SK-N-SH (cell line): ENCODE results near the gene ADGRG2. TPM values are rescaled to one million over a fixed set of nuclear protein-coding genes. Genes with fewer than 3 reads are reported as not detected.

ENCODE experiments used
- CTCF ChIA-PET: fragments of 300-600, 350-600 bp; formaldehyde crosslinking; extraction: SDS; loops from one replicate; lab custom pipeline; 2021; lab: Yijun Ruan, JAX
- POLR2A ChIA-PET: fragments of 350-600 bp; sonication (Branson Sonifier 250); formaldehyde crosslinking; extraction: SDS; loops from one replicate; lab custom pipeline; 2020; ENCODE audit warnings: antibody characterized with exemption, inconsistent platforms; lab: Yijun Ruan, JAX
- DNase-seq: peaks from one replicate; pipeline ENCODE4 v3.0.0; 2012
- H2AFZ ChIP-seq: fragments of 200-600 bp; sonication (generic); 2 replicates; pipeline ENCODE4 v1.8.1; 2016; ENCODE audit warnings: antibody characterized with exemption, mild to moderate bottlenecking, low read depth
- H3F3A ChIP-seq: fragments of 200-600 bp; sonication (generic); replicated peaks from 2 replicates; pipeline ENCODE3; 2016; ENCODE audit warnings: antibody characterized with exemption, mild to moderate bottlenecking; ENCODE audit not compliant: insufficient read depth
- H3K27ac ChIP-seq, 2 experiments: fragments of 200-500 bp in 1 of 2; fragments of 200-600 bp in 1 of 2; sonication (Bioruptor generic) in 1 of 2; sonication (generic), shearing (Covaris generic) in 1 of 2; 2 replicates each; pipeline versions ENCODE4 v1.5.1 to v1.6.1; 2014 to 2016; ENCODE audit warnings: low read depth in 2 of 2, inconsistent platforms in 1 of 2, low read length in 1 of 2, mild to moderate bottlenecking in 1 of 2, mixed read lengths in 1 of 2
- H3K27me3 ChIP-seq: fragments of 200-600 bp; sonication (generic), shearing (Covaris generic); 2 replicates; pipeline ENCODE4 v1.6.1; 2016; ENCODE audit warnings: mixed run types; ENCODE audit not compliant: insufficient read depth
- H3K36me3 ChIP-seq, 2 experiments: fragments of 200-500 bp in 1 of 2; fragments of 200-600 bp in 1 of 2; sonication (Bioruptor generic) in 1 of 2; sonication (generic) in 1 of 2; replicated peaks in 1 of 2; 2 replicates each; pipeline versions ENCODE3 to v1.5.1; 2014 to 2016; ENCODE audit warnings: low read length in 1 of 2, mild to moderate bottlenecking in 1 of 2; ENCODE audit not compliant: insufficient read depth in 2 of 2, control insufficient read depth in 1 of 2
- H3K4me1 ChIP-seq, 2 experiments: fragments of 200-500 bp in 1 of 2; fragments of 200-600 bp in 1 of 2; sonication (Bioruptor generic) in 1 of 2; sonication (generic), shearing (Covaris generic) in 1 of 2; 2 replicates each; pipeline versions ENCODE4 v1.5.1 to v1.6.1; 2014 to 2016; ENCODE audit warnings: low read depth in 1 of 2, low read length in 1 of 2, mixed run types in 1 of 2; ENCODE audit not compliant: insufficient read depth in 2 of 2, control insufficient read depth in 1 of 2
- H3K4me2 ChIP-seq: fragments of 200-600 bp; sonication (generic), shearing (Covaris generic); 2 replicates; pipeline ENCODE4 v1.6.1; 2017; ENCODE audit warnings: mixed run types
- H3K4me3 ChIP-seq, 2 experiments: fragments of 200-500 bp in 1 of 2; fragments of 200-600 bp in 1 of 2; sonication (Bioruptor generic) in 1 of 2; sonication (generic), shearing (Covaris generic) in 1 of 2; 2 replicates each; pipeline versions ENCODE4 v1.5.1 to v1.8.1; 2014 to 2016; ENCODE audit warnings: low read depth in 2 of 2, inconsistent platforms in 1 of 2, low read length in 1 of 2, mild to moderate bottlenecking in 1 of 2, mixed read lengths in 1 of 2, moderate library complexity in 1 of 2
- H3K79me2 ChIP-seq: fragments of 200-600 bp; sonication (generic); 2 replicates; pipeline ENCODE4 v1.8.1; 2017; ENCODE audit warnings: mild to moderate bottlenecking; ENCODE audit not compliant: insufficient read depth
- H3K9ac ChIP-seq: fragments of 200-600 bp; sonication (generic); 2 replicates; pipeline ENCODE4 v1.6.1; 2017; ENCODE audit warnings: mixed run types
- H3K9me2 ChIP-seq: fragments of 200-600 bp; sonication (generic); 2 replicates; pipeline ENCODE4 v1.6.1; 2017; ENCODE audit warnings: mixed run types
- H3K9me3 ChIP-seq: fragments of 200-600 bp; sonication (generic); 2 replicates; pipeline ENCODE4 v1.6.1; 2017; ENCODE audit warnings: mixed run types, mild to moderate bottlenecking, moderate library complexity
- H4K20me1 ChIP-seq: fragments of 200-600 bp; sonication (generic); 2 replicates; pipeline ENCODE4 v1.6.1; 2017; ENCODE audit warnings: mild to moderate bottlenecking, mixed run types; ENCODE audit not compliant: insufficient read depth
- ELF1 ChIP-seq: IDR thresholded peaks from 2 replicates; pipeline ENCODE4 v1.4.0; 2012
- EP300 ChIP-seq, 2 experiments: IDR thresholded peaks; 2 replicates each; pipeline versions ENCODE4 v1.4.0 to v1.6.1; 2012; ENCODE audit warnings: borderline replicate concordance in 1 of 2, low read depth in 1 of 2, low read length in 1 of 2
- EZH2phosphoT487 ChIP-seq: fragments of 200-600 bp; sonication (generic); IDR thresholded peaks from 2 replicates; pipeline ENCODE4 v1.6.1; 2017; ENCODE audit warnings: low read depth, mixed run types, mild to moderate bottlenecking, antibody characterized with exemption, moderate library complexity, borderline replicate concordance
- FOSL2 ChIP-seq: IDR thresholded peaks from 2 replicates; pipeline ENCODE4 v1.4.0; 2012; ENCODE audit warnings: low read depth, mild to moderate bottlenecking, moderate library complexity, borderline replicate concordance
- FOXM1 ChIP-seq: IDR thresholded peaks from 2 replicates; pipeline ENCODE4 v1.4.0; 2012; ENCODE audit warnings: low read depth, mild to moderate bottlenecking
- GATA2 ChIP-seq: sonication (generic); formaldehyde crosslinking; IDR thresholded peaks from 2 replicates; pipeline ENCODE4 v1.5.0; 2020; ENCODE audit warnings: mild to moderate bottlenecking, missing genetic modification reagents
- MEF2A ChIP-seq: IDR thresholded peaks from 2 replicates; pipeline ENCODE4 v1.4.0; 2012; ENCODE audit warnings: low read depth, borderline replicate concordance
- MXI1 ChIP-seq: IDR thresholded peaks from 2 replicates; pipeline ENCODE4 v1.6.1; 2012; ENCODE audit warnings: mild to moderate bottlenecking, low read depth, low read length, improper control_type of control experiment
- NFIC ChIP-seq: IDR thresholded peaks from 2 replicates; pipeline ENCODE4 v1.4.0; 2012; ENCODE audit warnings: borderline replicate concordance
- POLR2AphosphoS5 ChIP-seq: IDR thresholded peaks from 2 replicates; pipeline ENCODE4 v1.6.1; 2012; ENCODE audit warnings: low read depth, low read length
- RAD21 ChIP-seq: IDR thresholded peaks from 2 replicates; pipeline ENCODE4 v1.6.1; 2012; ENCODE audit warnings: mild to moderate bottlenecking, low read length
- RCOR1 ChIP-seq: fragments of 150-350 bp; IDR thresholded peaks from 2 replicates; pipeline ENCODE4 v1.6.1; 2017; ENCODE audit warnings: antibody characterized with exemption, low read length
- RXRA ChIP-seq: IDR thresholded peaks from 2 replicates; pipeline ENCODE4 v1.4.0; 2012; ENCODE audit warnings: low read depth, mild to moderate bottlenecking, borderline replicate concordance
- SMC3 ChIP-seq: IDR thresholded peaks from 2 replicates; pipeline ENCODE4 v1.6.1; 2012; ENCODE audit warnings: low read depth, low read length, improper control_type of control experiment
- TEAD4 ChIP-seq: IDR thresholded peaks from 2 replicates; pipeline ENCODE4 v1.4.0; 2012; ENCODE audit warnings: mild to moderate bottlenecking, borderline replicate concordance; ENCODE audit not compliant: insufficient read depth
- WGBS: methylation state at CpG from one replicate; pipeline ENCODE4 v1.1.6; 2017; ENCODE audit warnings: low lambda C conversion rate; 5-methylcytosine and 5-hydroxymethylcytosine counted together
- polyA plus RNA-seq, 3 experiments: library from polyadenylated mRNA; depleted of rRNA; stranded (reverse); fragments of >200 nt; gene quantifications; 2 replicates each; pipeline ENCODE4 v1.2.3, GENCODE V29; 2012
- TF ChIP-seq, protein P1 (sequence below): IDR thresholded peaks from 2 replicates; pipeline ENCODE4 v1.6.1; 2012; ENCODE audit warnings: mild to moderate bottlenecking, low read depth, low read length, moderate library complexity
- TF ChIP-seq, protein P2 (sequence below): fragments of 150-350 bp; IDR thresholded peaks from 2 replicates; pipeline ENCODE4 v1.6.1; 2016; ENCODE audit warnings: mild to moderate bottlenecking, low read depth, low read length
- TF ChIP-seq, protein P3 (sequence below): IDR thresholded peaks from 2 replicates; pipeline ENCODE4; 2012
- TF ChIP-seq, protein P4 (sequence below): fragments of 150-350 bp; IDR thresholded peaks from 2 replicates; pipeline ENCODE4 v1.6.1; 2017; ENCODE audit warnings: antibody characterized with exemption, low read length, low read depth, borderline replicate concordance

The ADGRG2 gene
- polyA plus RNA-seq, 1 of the 3 experiments (the other 2 are of a cell fraction): 0.08 TPM

DNA sequence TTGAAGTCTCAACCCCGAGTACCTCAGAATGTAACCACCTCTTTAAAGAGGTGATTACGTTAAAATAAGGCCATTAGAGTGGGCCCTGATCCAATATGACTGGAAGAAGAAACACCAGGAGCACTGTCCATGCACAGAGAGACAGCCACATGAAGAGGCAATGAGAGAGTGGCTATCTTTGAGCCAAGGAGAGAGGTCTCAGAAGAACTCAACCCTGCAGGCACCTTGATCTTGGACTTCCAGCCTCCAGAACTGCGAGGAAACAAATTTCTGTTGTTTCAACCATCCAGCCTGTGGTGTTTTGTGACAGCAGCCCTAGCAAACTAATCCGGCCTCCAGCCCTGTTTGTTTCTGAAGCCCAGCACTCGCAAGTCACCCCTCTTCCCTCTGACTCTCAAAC is 46.3 kb upstream of the ADGRG2 start:
- H3K4me3 ChIP-seq: no peak overlapping the region
- no peak for DNase-seq
- WGBS: 27% methylated on average over 5 of the region's 5 CpGs

DNA sequence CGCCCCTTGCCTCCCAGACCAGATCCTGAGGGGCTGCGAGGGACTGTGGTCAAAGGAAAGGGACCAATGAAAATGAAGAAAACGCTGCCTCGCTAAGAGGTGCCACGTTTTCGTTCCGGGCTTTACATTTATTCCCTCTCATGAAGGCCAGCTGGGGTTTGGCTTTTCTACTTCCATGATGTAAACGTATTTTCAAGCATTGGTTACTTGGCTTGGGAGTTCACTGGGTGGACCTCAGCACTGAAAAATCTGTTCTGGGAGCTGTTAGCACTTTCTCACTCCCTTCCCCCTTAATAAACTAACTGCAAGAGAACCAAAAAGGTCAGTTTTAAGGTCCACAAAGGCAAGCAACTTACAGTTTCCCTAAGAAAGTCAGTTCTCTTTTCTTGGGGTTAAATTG is 40.6 kb upstream of the ADGRG2 start:
- CTCF ChIA-PET: no interaction called here
- Histone ChIP-seq H3K36me3 (no peaks in the 10 kb centered on the region), H2AFZ (no peak overlapping the region), H3K9me2 (no peaks in the 10 kb centered on the region), H3K79me2 (no peaks in the 10 kb centered on the region), H3K27ac (no peak overlapping the region), H3K27me3 (no peaks in the 10 kb centered on the region; the same call in 1 of the 2 replicates), H3K4me3 (no peak overlapping the region), H4K20me1 (no peaks in the 10 kb centered on the region), H3K4me2 (no peak overlapping the region), H3K9ac (no peak overlapping the region)
- POLR2A ChIA-PET: no interaction called here
- DNase-seq: no peak
- no peak for TF ChIP-seq MEF2A
- TF ChIP-seq, protein P1, sequence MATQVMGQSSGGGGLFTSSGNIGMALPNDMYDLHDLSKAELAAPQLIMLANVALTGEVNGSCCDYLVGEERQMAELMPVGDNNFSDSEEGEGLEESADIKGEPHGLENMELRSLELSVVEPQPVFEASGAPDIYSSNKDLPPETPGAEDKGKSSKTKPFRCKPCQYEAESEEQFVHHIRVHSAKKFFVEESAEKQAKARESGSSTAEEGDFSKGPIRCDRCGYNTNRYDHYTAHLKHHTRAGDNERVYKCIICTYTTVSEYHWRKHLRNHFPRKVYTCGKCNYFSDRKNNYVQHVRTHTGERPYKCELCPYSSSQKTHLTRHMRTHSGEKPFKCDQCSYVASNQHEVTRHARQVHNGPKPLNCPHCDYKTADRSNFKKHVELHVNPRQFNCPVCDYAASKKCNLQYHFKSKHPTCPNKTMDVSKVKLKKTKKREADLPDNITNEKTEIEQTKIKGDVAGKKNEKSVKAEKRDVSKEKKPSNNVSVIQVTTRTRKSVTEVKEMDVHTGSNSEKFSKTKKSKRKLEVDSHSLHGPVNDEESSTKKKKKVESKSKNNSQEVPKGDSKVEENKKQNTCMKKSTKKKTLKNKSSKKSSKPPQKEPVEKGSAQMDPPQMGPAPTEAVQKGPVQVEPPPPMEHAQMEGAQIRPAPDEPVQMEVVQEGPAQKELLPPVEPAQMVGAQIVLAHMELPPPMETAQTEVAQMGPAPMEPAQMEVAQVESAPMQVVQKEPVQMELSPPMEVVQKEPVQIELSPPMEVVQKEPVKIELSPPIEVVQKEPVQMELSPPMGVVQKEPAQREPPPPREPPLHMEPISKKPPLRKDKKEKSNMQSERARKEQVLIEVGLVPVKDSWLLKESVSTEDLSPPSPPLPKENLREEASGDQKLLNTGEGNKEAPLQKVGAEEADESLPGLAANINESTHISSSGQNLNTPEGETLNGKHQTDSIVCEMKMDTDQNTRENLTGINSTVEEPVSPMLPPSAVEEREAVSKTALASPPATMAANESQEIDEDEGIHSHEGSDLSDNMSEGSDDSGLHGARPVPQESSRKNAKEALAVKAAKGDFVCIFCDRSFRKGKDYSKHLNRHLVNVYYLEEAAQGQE: no peak
- TF ChIP-seq MXI1: no peak
- TF ChIP-seq GATA2 (CRISPR knock-in tag): no peak
- no peak for TF ChIP-seq FOSL2
- no peak for TF ChIP-seq RAD21
- TF ChIP-seq, protein P2, sequence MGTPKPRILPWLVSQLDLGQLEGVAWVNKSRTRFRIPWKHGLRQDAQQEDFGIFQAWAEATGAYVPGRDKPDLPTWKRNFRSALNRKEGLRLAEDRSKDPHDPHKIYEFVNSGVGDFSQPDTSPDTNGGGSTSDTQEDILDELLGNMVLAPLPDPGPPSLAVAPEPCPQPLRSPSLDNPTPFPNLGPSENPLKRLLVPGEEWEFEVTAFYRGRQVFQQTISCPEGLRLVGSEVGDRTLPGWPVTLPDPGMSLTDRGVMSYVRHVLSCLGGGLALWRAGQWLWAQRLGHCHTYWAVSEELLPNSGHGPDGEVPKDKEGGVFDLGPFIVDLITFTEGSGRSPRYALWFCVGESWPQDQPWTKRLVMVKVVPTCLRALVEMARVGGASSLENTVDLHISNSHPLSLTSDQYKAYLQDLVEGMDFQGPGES: no peak
- TF ChIP-seq, protein P3, sequence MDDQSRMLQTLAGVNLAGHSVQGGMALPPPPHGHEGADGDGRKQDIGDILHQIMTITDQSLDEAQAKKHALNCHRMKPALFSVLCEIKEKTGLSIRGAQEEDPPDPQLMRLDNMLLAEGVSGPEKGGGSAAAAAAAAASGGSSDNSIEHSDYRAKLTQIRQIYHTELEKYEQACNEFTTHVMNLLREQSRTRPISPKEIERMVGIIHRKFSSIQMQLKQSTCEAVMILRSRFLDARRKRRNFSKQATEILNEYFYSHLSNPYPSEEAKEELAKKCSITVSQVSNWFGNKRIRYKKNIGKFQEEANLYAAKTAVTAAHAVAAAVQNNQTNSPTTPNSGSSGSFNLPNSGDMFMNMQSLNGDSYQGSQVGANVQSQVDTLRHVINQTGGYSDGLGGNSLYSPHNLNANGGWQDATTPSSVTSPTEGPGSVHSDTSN: no peak
- TF ChIP-seq, protein P4, sequence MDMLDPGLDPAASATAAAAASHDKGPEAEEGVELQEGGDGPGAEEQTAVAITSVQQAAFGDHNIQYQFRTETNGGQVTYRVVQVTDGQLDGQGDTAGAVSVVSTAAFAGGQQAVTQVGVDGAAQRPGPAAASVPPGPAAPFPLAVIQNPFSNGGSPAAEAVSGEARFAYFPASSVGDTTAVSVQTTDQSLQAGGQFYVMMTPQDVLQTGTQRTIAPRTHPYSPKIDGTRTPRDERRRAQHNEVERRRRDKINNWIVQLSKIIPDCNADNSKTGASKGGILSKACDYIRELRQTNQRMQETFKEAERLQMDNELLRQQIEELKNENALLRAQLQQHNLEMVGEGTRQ: no peak
- TF ChIP-seq TEAD4: no peak
- no peak for TF ChIP-seq FOXM1
- TF ChIP-seq, all 33 proteins: peak for 0
- Histone ChIP-seq H3K9me3 (no peaks in the 10 kb centered on the region), H3K4me1 (no peaks in the 10 kb centered on the region), H3F3A (no peaks in the 10 kb centered on the region)
- WGBS: 25% methylated on average over 8 of the region's 8 CpGs

More for the DNA sequence above, 46.3 kb upstream of the ADGRG2 start:
- H3K27me3 ChIP-seq: no peaks in the 10 kb centered on the region; the same call in 1 of the 2 replicates
- no peak overlapping the region for H3K27ac ChIP-seq
- no peaks in the 10 kb centered on the region for H3K9me2 ChIP-seq
- H2AFZ ChIP-seq: no peak overlapping the region
- CTCF ChIA-PET: no interaction called here
- no peak for TF ChIP-seq GATA2 (CRISPR knock-in tag)
- no peak for TF ChIP-seq SMC3
- no peak for TF ChIP-seq FOSL2
- TF ChIP-seq FOXM1: no peak
- no peak for TF ChIP-seq EZH2phosphoT487
- no peak for TF ChIP-seq RCOR1
- TF ChIP-seq MEF2A: no peak
- TF ChIP-seq, protein P2: no peak
- TF ChIP-seq, protein P4: no peak
- TF ChIP-seq ELF1: no peak
- TF ChIP-seq RXRA: no peak
- TF ChIP-seq EP300 (IDR thresholded peaks at IDR 0.05; ENCODE audit: borderline replicate concordance in 1 of 2, low read depth in 1 of 2, low read length in 1 of 2): no peak
- TF ChIP-seq MXI1: no peak
- TF ChIP-seq POLR2AphosphoS5: no peak
- TF ChIP-seq NFIC: no peak
- TF ChIP-seq, all 33 proteins: peak for 0
- H3F3A ChIP-seq: no peaks in the 10 kb centered on the region
- POLR2A ChIA-PET: no interaction called here
- H3K9me3 ChIP-seq: no peaks in the 10 kb centered on the region
- no peaks in the 10 kb centered on the region for H4K20me1 ChIP-seq
- H3K79me2 ChIP-seq: no peaks in the 10 kb centered on the region
- no peaks in the 10 kb centered on the region for H3K36me3 ChIP-seq
- no peak overlapping the region for H3K4me2 ChIP-seq
- no peak overlapping the region for H3K9ac ChIP-seq
- H3K4me1 ChIP-seq: peaks cover 0 to 7% of the 10 kb centered on the region in 2 experiments; a peak in 1 of 4 replicates
